ENCODE measurements around the gene CPSF2. TPM values are rescaled to one million over a fixed set of nuclear protein-coding genes. Genes with fewer than 3 reads are reported as not detected.

The CPSF2 gene
- total RNA-seq, 3 donors from 2014 or later, result 33.4 to 57.5 (median 47.0) TPM

DNA sequence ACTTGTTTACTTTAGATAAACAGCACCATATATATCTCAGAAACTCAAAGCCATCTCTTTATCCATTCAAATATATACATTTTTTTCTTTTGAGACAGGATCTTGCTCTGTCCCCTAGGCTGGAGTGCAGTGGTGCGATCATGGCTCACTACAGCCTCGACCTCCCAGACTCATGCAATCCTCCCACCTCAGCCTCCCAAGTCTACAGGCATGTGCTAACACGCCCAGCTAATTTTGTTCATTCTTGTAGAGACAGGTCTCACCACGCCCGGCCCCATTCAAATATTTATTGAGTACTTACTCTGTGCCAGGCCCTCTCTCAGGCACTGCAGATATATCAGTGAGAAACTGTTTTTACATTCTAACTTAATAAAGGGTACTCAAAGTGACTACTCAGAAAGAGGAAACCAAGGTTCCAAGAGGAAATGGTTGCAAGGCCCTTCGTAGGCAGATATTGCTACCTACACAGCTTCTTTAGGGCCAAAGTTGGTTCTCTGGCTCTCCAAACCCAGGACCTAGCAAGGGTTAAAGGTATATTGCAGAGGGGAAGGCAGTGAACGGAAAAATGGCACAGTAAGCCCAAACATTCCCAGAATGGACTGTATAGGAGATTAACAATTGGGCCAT lies 18.3 kb upstream of the CPSF2 start:
- no peak for ATAC-seq
- intact Hi-C loops (cut with DNase I, micrococcal nuclease), result no loop called here
- H3K4me1 ChIP-seq (ENCODE audit: low read depth), result peaks cover 26% of the 10 kb centered on the region

DNA sequence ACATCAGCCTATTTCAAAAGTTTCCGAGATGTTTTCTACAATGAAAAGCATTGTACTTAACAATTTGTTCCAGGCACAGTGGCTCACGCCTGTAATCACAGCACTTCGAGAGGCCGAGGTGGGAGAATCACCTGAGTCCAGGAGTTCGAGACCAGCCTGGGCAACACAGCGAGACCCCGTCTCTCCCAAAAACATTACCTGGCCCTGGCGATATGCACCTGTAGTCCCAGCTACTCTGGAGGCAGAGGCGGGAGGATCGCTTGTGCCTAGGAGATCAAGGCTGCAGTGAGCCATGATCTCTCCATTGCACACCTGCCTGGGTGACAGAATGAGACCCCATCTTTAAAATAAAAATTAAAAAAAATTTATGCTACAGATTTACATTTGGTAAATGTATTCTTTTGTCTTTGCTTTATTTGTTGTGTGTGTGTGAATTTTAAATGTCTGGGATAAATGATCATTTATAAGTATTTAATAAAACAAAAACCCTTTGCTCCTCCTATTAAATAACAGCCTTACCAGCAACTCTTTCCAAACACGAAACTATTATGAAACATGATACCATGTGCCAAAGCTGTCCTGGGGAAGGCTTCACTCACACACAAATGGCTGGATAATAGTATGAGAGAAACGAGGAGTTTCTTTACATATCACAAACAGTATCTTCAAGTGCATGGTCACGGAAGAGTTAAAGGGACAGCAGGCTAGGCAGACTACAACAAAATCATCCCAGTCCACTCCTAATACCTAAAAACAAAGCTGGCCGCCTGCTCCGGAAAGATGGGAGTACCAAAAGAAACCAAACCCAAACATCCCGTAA lies 16.5 kb upstream of the CPSF2 start:
- intact Hi-C loops (cut with DNase I, micrococcal nuclease), result no loop called here
- Histone ChIP-seq H3K36me3 (ENCODE audit: low read depth) (no peaks in the 10 kb centered on the region), H3K4me1 (ENCODE audit: low read depth) (peaks cover 23% of the 10 kb centered on the region), H3K9me3 (no peaks in the 10 kb centered on the region), H3K4me3 (peak overlapping the region; percentile 60)
- DNase-seq (no peak), ATAC-seq (no peak)
- no peak for TF ChIP-seq CTCF (IDR thresholded peaks at IDR 0.05)

More for the DNA sequence above, 18.3 kb upstream of the CPSF2 start:
- TF ChIP-seq CTCF (IDR thresholded peaks at IDR 0.05), result no peak
- Histone ChIP-seq H3K4me3 (no peak overlapping the region), H3K36me3 (ENCODE audit: low read depth) (no peaks in the 10 kb centered on the region), H3K9me3 (no peaks in the 10 kb centered on the region)
- no peak for DNase-seq

DNA sequence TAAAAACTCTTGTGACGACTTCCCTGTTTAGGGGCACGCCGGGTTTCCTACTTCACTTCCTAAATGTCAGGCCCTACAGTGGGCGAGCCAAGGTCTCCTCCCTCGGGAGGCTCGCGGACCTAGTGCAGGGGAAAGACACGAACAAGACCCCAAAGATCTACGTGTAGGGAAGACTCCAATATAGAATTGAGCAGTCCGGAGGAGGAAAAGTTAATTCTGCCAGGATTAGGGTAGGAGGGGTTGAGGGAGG lies 16.0 kb upstream of the CPSF2 start:
- intact Hi-C loops (cut with DNase I, micrococcal nuclease), result no loop called here
- ATAC-seq (peak; percentile 37), DNase-seq (peak; percentile 56 to 67 (median 66))
- no peak for TF ChIP-seq CTCF (IDR thresholded peaks at IDR 0.05)
- H3K9me3 ChIP-seq, result no peaks in the 10 kb centered on the region
- peaks cover 21% of the 10 kb centered on the region for H3K4me1 ChIP-seq (ENCODE audit: low read depth)
- peak overlapping the region; percentile 60 for H3K4me3 ChIP-seq
- H3K36me3 ChIP-seq (ENCODE audit: low read depth), result no peaks in the 10 kb centered on the region

- peak within 1 kb of the TSS; percentile 60 for H3K4me3 ChIP-seq
- peak; percentile 95 to 99 (median 95) for DNase-seq
- H3K4me1 ChIP-seq (ENCODE audit: low read depth), result peaks cover 21% of the 10 kb centered on the region
- intact Hi-C loops (cut with DNase I, micrococcal nuclease), result no loop called here
- H3K9me3 ChIP-seq, result no peaks in the 10 kb centered on the region
- ATAC-seq, result peak; percentile 97
- H3K36me3 ChIP-seq (ENCODE audit: low read depth), result no peaks in the 10 kb centered on the region
- TF ChIP-seq CTCF (IDR thresholded peaks at IDR 0.05), result peak; percentile 68
These were observed 15.4 kb upstream of the CPSF2 start, which contains the start of gene ATXN3 for GRCh38 chr14:92106143-92106926. TSS of gene ATXN3 (minus strand) at chr14:92106582. CDS start at chr14:92106552, 30 bp downstream.

- ATAC-seq (no peak), DNase-seq (no peak)
- TF ChIP-seq CTCF (IDR thresholded peaks at IDR 0.05), result no peak
- Histone ChIP-seq H3K4me3 (no peak overlapping the region), H3K9me3 (no peaks in the 10 kb centered on the region), H3K4me1 (ENCODE audit: low read depth) (peaks cover 11% of the 10 kb centered on the region), H3K36me3 (ENCODE audit: low read depth) (no peaks in the 10 kb centered on the region)
- intact Hi-C loops (cut with DNase I, micrococcal nuclease), result no loop called here
These were observed 13.2 kb upstream of the CPSF2 start for GRCh38 chr14:92108345-92109254.
